Measurements from ENCODE around the gene TTC3. TPM values are rescaled to one million over a fixed set of nuclear protein-coding genes. Genes with fewer than 3 reads are reported as not detected.
A peak's percentile ranks its signal among the peaks of the same experiment; 100 is the strongest.
"Not testable (repeated sequence)": the region's sequence is repeated elsewhere in the genome, so short reads cannot be mapped to it uniquely, and the experiment has no call there.

The TTC3 gene
- total and polyA plus RNA-seq, 4 donors, result 197 to 556 (median 295) TPM

DNA sequence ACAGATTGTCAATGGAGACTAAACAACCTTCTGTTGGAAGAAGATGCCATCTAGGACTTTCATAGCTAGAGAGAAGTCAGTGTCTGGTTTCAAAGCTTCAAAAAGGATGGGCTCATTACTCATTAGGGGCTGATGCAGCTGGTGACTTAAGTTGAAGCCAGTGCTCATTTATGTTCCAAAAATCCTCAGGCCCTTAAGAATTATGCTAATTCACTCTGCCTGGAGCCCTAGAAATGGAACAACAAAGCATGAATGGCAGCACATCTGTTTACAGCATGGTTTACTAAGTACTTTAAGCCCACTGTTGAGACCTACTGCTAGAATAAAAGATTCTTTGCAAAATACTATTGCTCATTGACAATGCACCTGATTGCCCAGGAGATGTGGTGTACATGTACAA, 63.7 kb downstream of the TTC3 start:
- H3K36me3 ChIP-seq (ENCODE audit: control insufficient read depth, insufficient read depth, low read length), result peaks cover 24% of the 10 kb centered on the region
- H3K9me3 ChIP-seq (ENCODE audit: control insufficient read depth, insufficient read depth, low read length), result no peaks in the 10 kb centered on the region
- H3K27ac ChIP-seq (ENCODE audit: low read depth, low read length), result no peak overlapping the region

DNA sequence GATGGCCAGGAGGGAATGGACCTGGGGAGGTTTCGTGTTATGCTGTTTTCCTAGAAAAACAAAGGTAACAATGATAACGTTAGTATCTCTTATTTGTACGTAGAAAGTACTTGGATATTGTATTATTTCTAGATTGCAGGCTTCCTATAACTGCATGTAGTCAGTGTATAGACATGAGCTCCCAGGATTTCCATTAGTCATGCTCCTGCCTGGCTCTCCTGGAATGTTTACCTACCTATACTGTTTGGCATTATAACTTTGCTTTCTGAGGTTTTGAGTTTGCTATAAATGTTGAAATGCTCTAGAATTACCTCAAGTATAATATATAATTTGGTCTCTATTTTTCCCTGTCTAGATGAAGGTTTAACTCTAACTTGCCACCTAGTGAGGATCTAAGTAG, 66.1 kb downstream of the TTC3 start:
- no peak overlapping the region for H3K4me3 ChIP-seq (ENCODE audit: low read depth, low read length)
- no peaks in the 10 kb centered on the region for H3K4me1 ChIP-seq (ENCODE audit: control insufficient read depth, insufficient read depth, low read length)
- no CpG with 5 or more reads among the region's 3 CpGs for WGBS (ENCODE audit: insufficient coverage)
- H3K9me3 ChIP-seq (ENCODE audit: control insufficient read depth, insufficient read depth, low read length), result no peaks in the 10 kb centered on the region
- peaks cover 13% of the 10 kb centered on the region for H3K36me3 ChIP-seq (ENCODE audit: control insufficient read depth, insufficient read depth, low read length)
- no peaks in the 10 kb centered on the region for H3K27me3 ChIP-seq (ENCODE audit: control insufficient read depth, insufficient read depth, low read length)
- H3K27ac ChIP-seq (ENCODE audit: low read depth, low read length), result peak overlapping the region; percentile 21
- no peak for DNase-seq (ENCODE audit: low read depth in 4 of 6, low spot score in 6 of 6)

More for the DNA sequence above, 63.7 kb downstream of the TTC3 start:
- DNase-seq (ENCODE audit: low read depth in 4 of 6, low spot score in 6 of 6), result no peak
- H3K4me3 ChIP-seq (ENCODE audit: low read depth, low read length), result no peak overlapping the region
- H3K4me1 ChIP-seq (ENCODE audit: control insufficient read depth, insufficient read depth, low read length), result no peaks in the 10 kb centered on the region
- H3K27me3 ChIP-seq (ENCODE audit: control insufficient read depth, insufficient read depth, low read length), result no peaks in the 10 kb centered on the region

DNA sequence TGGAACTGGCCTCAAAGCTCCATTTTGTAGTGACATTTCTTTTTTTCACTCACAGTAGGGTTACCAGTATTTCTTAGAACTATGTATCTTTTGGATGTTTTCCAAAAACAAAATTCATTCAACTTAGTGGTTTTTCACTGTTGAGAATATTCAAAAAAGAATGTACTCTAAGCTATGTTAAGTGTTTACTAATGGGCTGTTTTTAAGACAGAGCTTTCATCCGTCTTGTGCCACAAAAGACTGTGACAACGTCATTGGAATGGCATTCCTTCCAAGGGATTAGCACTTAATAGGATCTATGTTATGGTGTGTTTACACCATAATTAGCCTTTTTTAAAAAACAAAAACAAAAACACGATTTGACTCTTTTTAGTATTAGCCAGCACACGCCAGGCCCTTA, 66.8 kb downstream of the TTC3 start:
- no peaks in the 10 kb centered on the region for H3K4me1 ChIP-seq (ENCODE audit: control insufficient read depth, insufficient read depth, low read length)
- H3K36me3 ChIP-seq (ENCODE audit: control insufficient read depth, insufficient read depth, low read length), result peaks cover 10% of the 10 kb centered on the region
- H3K4me3 ChIP-seq (ENCODE audit: low read depth, low read length), result no peak overlapping the region
- H3K27me3 ChIP-seq (ENCODE audit: control insufficient read depth, insufficient read depth, low read length), result no peaks in the 10 kb centered on the region
- H3K27ac ChIP-seq (ENCODE audit: low read depth, low read length), result peak overlapping the region; percentile 27
- WGBS (ENCODE audit: insufficient coverage), result no CpG with 5 or more reads among the region's 4 CpGs
- no peaks in the 10 kb centered on the region for H3K9me3 ChIP-seq (ENCODE audit: control insufficient read depth, insufficient read depth, low read length)
- DNase-seq (ENCODE audit: low read depth in 4 of 6, low spot score in 6 of 6), result peak in 1 of 6 donors; percentile 13

DNA sequence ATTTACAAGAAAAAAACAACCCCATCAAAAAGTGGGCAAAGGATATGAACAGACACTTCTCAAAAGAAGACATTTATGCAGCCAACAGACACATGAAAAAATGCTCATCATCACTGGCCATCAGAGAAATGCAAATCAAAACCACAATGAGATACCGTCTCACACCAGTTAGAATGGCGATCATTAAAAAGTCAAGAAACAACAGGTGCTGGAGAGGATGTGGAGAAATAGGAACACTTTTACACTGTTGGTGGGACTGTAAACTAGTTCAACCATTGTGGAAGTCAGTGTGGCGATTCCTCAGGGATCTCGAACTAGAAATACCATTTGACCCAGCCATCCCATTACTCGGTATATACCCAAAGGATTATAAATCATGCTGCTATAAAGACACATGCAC, 70.3 kb downstream of the TTC3 start:
- H3K36me3 ChIP-seq (ENCODE audit: control insufficient read depth, insufficient read depth, low read length), result peaks cover 12% of the 10 kb centered on the region
- not testable (repeated sequence) for H3K9me3 ChIP-seq (ENCODE audit: control insufficient read depth, insufficient read depth, low read length); H3K27me3 ChIP-seq (ENCODE audit: control insufficient read depth, insufficient read depth, low read length); H3K4me1 ChIP-seq (ENCODE audit: control insufficient read depth, insufficient read depth, low read length); DNase-seq (ENCODE audit: low read depth in 4 of 6, low spot score in 6 of 6); H3K4me3 ChIP-seq (ENCODE audit: low read depth, low read length); H3K27ac ChIP-seq (ENCODE audit: low read depth, low read length)
- whole genome bisulfite sequencing (ENCODE audit: insufficient coverage), result no CpG with 5 or more reads among the region's 5 CpGs

DNA sequence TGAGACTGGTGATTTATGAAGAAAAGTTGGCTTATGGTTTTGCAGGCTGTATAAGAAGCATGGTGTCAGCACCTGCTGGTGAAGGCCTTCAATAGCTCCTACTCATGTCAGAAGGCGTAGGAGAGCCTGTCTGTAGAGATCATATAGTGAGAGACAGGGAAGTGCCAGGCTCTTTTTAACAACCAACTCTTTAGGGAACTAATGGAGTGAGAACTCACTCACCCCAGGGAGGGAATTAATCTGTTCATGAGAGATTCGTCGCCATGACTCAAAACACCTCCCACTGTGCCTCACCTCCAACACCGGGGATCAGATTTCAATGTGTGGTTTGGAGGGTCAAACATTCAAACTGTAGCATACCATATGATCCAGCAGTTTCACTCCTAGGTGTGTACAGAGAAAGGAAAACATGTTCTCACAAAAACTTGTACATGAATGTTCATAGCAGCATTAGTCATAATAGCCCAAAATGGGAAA, 72.6 kb downstream of the TTC3 start:
- no peak overlapping the region for H3K4me3 ChIP-seq (ENCODE audit: low read depth, low read length)
- H3K27me3 ChIP-seq (ENCODE audit: control insufficient read depth, insufficient read depth, low read length), result no peaks in the 10 kb centered on the region
- H3K4me1 ChIP-seq (ENCODE audit: control insufficient read depth, insufficient read depth, low read length), result no peaks in the 10 kb centered on the region
- H3K9me3 ChIP-seq (ENCODE audit: control insufficient read depth, insufficient read depth, low read length), result no peaks in the 10 kb centered on the region
- WGBS (ENCODE audit: insufficient coverage), result no CpG with 5 or more reads among the region's 4 CpGs
- no peak overlapping the region for H3K27ac ChIP-seq (ENCODE audit: low read depth, low read length)
- DNase-seq (ENCODE audit: low read depth in 4 of 6, low spot score in 6 of 6), result no peak
- peaks cover 15% of the 10 kb centered on the region for H3K36me3 ChIP-seq (ENCODE audit: control insufficient read depth, insufficient read depth, low read length)

DNA sequence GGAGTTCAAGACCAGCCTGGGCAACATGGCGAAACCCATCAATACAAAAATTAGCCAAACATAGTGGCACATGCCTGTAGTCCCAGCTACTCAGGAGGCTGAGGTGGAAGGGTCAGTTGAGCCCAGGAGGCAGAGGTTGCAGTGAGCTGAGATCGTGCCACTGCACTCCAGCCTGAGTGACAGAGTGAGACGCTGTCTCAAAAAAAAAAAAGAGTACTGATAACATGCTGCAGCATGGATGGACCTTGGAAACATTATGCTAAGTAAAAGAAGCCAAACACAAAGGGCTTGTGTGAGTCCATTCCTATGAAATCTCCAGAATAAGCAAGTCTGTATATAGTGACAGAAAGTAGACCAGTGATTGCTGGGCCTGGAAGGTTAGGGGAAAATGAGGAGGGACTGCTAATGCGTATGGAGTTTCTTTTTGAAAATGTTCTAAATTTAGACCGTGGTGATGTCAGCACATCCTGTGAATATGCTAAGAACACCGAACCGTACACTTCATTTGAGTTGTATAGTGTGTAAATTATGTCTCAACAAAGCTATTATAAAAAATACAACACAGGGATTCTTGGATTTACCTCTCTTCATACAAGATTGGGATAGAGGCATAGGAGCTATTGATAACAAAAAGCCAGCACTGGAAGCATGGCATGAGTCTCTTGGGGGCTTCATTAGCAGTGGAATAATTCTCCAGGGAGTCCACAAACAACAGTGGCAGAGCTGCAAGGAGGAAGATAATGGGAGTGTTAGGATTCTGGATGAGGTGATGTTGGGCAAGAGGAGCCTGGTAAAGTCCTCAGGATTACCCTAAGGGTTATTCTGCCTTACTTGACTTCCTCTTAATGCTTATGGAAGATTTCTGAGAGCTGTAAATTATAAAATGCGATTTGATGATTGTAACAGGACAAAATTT, 73.5 kb downstream of the TTC3 start:
- WGBS (ENCODE audit: insufficient coverage), result 69% methylated on average over 2 of the region's 8 CpGs
- Histone ChIP-seq H3K27me3 (ENCODE audit: control insufficient read depth, insufficient read depth, low read length) (no peaks in the 10 kb centered on the region), H3K4me1 (ENCODE audit: control insufficient read depth, insufficient read depth, low read length) (no peaks in the 10 kb centered on the region), H3K27ac (ENCODE audit: low read depth, low read length) (no peak overlapping the region), H3K4me3 (ENCODE audit: low read depth, low read length) (no peak overlapping the region), H3K9me3 (ENCODE audit: control insufficient read depth, insufficient read depth, low read length) (no peaks in the 10 kb centered on the region), H3K36me3 (ENCODE audit: control insufficient read depth, insufficient read depth, low read length) (peaks cover 13% of the 10 kb centered on the region)
- DNase-seq (ENCODE audit: low read depth in 4 of 6, low spot score in 6 of 6), result peak in 1 of 6 donors; percentile 44

DNA sequence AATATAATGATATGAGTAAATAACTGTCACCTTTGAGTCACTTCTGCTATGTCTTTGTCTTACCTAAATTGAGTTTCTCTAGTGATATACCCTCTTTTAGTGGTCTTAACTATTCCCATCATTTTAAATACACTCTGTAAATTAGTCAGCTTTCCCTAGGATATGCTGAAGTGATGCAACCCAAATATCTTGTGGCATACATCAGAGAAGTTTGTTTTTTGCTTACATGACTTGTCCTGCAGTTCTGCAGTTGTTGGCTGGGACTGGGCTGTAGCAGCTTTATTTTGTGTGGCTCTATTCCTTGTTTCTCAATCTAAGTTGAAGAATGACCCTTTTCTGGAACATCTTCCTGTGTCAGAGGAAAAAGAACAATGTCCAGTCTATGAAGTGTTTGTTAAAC, 76.4 kb downstream of the TTC3 start:
- Histone ChIP-seq H3K4me3 (ENCODE audit: low read depth, low read length) (no peak overlapping the region), H3K36me3 (ENCODE audit: control insufficient read depth, insufficient read depth, low read length) (peaks cover 23% of the 10 kb centered on the region), H3K27ac (ENCODE audit: low read depth, low read length) (no peak overlapping the region)

DNA sequence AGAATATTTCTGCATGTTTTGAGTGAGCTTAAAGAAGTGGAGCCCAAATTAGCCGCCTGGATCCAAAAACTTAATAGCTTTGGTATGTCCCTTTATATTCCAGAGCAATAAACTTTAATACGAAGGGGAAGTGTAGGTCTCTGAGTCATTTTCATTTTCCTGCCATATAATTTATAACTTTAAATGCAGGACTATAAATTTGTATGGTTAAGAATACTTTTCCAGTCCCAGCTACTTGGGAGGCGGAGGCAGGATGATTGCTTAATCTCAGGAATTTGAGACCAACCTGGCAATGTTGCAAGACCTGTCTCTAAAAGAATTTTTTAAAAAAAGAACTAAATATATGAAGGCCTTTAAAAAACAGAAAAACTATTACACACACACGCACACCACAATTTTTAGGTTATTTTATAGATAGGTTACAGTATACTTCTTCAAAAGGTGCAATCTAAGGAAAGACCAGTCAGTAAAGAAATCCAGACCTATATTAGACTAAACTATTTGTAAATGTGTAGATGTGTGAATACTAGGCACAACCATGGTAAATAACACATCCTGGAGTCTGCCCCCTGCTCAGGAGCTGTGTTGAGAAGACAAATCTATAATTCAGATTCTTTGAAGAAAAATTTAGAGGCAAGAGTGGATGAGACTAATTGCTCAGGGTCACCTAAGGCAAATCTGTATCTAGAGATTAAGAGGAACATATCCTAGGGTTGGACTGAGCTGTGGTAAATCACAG, 80.3 kb downstream of the TTC3 start:
- DNase-seq (ENCODE audit: low read depth in 4 of 6, low spot score in 6 of 6), result no peak
- H3K4me3 ChIP-seq (ENCODE audit: low read depth, low read length), result no peak overlapping the region
- H3K4me1 ChIP-seq (ENCODE audit: control insufficient read depth, insufficient read depth, low read length), result no peaks in the 10 kb centered on the region
- H3K36me3 ChIP-seq (ENCODE audit: control insufficient read depth, insufficient read depth, low read length), result peaks cover 22% of the 10 kb centered on the region
- H3K9me3 ChIP-seq (ENCODE audit: control insufficient read depth, insufficient read depth, low read length), result no peaks in the 10 kb centered on the region
- no CpG with 5 or more reads among the region's 4 CpGs for WGBS (ENCODE audit: insufficient coverage)
- H3K27me3 ChIP-seq (ENCODE audit: control insufficient read depth, insufficient read depth, low read length), result no peaks in the 10 kb centered on the region
- no peak overlapping the region for H3K27ac ChIP-seq (ENCODE audit: low read depth, low read length)

More for the DNA sequence above, 76.4 kb downstream of the TTC3 start:
- no peaks in the 10 kb centered on the region for H3K27me3 ChIP-seq (ENCODE audit: control insufficient read depth, insufficient read depth, low read length)
- H3K4me1 ChIP-seq (ENCODE audit: control insufficient read depth, insufficient read depth, low read length), result no peaks in the 10 kb centered on the region
- DNase-seq (ENCODE audit: low read depth in 4 of 6, low spot score in 6 of 6), result no peak
- no peaks in the 10 kb centered on the region for H3K9me3 ChIP-seq (ENCODE audit: control insufficient read depth, insufficient read depth, low read length)

DNA sequence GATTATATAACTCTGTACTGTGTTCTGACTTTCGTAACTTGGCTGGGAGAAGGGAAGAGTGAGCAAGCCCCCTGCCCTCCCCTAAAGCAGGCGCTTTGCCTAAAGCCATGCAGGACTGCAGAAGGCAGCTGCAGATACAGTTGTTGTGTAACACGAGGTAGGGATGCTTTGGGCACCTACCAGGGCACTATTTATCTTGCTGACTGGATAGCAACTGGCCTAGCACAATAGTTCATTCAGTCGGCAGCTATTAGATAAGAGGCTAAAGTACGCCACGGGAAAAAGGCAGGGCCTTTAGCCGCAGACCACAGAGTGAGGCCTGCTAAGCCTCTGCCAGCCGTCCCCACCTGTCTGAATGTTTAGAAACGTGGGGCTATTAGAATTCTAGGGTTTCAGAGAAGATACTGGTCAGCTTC, 80.9 kb downstream of the TTC3 start:
- Histone ChIP-seq H3K4me1 (ENCODE audit: control insufficient read depth, insufficient read depth, low read length) (no peaks in the 10 kb centered on the region), H3K36me3 (ENCODE audit: control insufficient read depth, insufficient read depth, low read length) (peaks cover 19% of the 10 kb centered on the region), H3K9me3 (ENCODE audit: control insufficient read depth, insufficient read depth, low read length) (no peaks in the 10 kb centered on the region), H3K27me3 (ENCODE audit: control insufficient read depth, insufficient read depth, low read length) (no peaks in the 10 kb centered on the region), H3K27ac (ENCODE audit: low read depth, low read length) (no peak overlapping the region), H3K4me3 (ENCODE audit: low read depth, low read length) (no peak overlapping the region)
- 60% methylated on average over 8 of the region's 9 CpGs for WGBS (ENCODE audit: insufficient coverage)
- DNase-seq (ENCODE audit: low read depth in 4 of 6, low spot score in 6 of 6), result no peak

All from spinal cord (tissue), 10 donors.